SIG-M5 treated with dmso at 0.1 percent for 504 hours (cell line): ENCODE data around the gene C1orf159.

ENCODE experiments used
- DNase-seq: peaks from one replicate; lab custom pipeline; 2025; ENCODE audit not compliant: unreplicated experiment; lab: John Stamatoyannopoulos, UW

The C1orf159 gene

GRCh38 chr1:1043411-1043810 is 72.5 kb downstream of the C1orf159 start:
- no peak for DNase-seq

GRCh38 chr1:1042835-1043234 is 73.1 kb downstream of the C1orf159 start:
- DNase-seq: no peak

GRCh38 chr1:1041873-1042272 is 74.0 kb downstream of the C1orf159 start:
- no peak for DNase-seq

GRCh38 chr1:1041092-1041523 is 74.8 kb downstream of the C1orf159 start:
- no peak for DNase-seq

- peak; percentile 33 for DNase-seq
These were observed 75.6 kb downstream of the C1orf159 start for GRCh38 chr1:1040004-1040991.

- peak; percentile 32 for DNase-seq
These were observed 76.6 kb downstream of the C1orf159 start for GRCh38 chr1:1039145-1039910.

- DNase-seq: peak; percentile 69
These were observed 77.2 kb downstream of the C1orf159 start for GRCh38 chr1:1038694-1039093.

GRCh38 chr1:1037366-1038327 is 78.2 kb downstream of the C1orf159 start:
- no peak for DNase-seq

GRCh38 chr1:1035291-1035943 is 80.5 kb downstream of the C1orf159 start:
- DNase-seq: no peak

- no peak for DNase-seq
These were observed 81.5 kb downstream of the C1orf159 start for GRCh38 chr1:1034439-1034781.

- no peak for DNase-seq
These were observed 82.0 kb downstream of the C1orf159 start for GRCh38 chr1:1033731-1034438.

GRCh38 chr1:1033009-1033587 is 82.8 kb downstream of the C1orf159 start:
- DNase-seq: peak; percentile 68

GRCh38 chr1:1032424-1032823 is 83.5 kb downstream of the C1orf159 start:
- no peak for DNase-seq
